SJCRH30 (cell line): Measurements from ENCODE around the gene CDK5R2. TPM values are rescaled to one million over a fixed set of nuclear protein-coding genes. Genes with fewer than 3 reads are reported as not detected.

Experiments
- DNase-seq, 2 experiments: peaks; one replicate each; pipeline ENCODE4 v3.0.0-alpha.2; 2015 to 2020
- H3K27ac ChIP-seq: fragments of 250-450 bp; sonication (Bioruptor Pico); 2 replicates; pipeline ENCODE4 v1.5.1; 2020; ENCODE audit warnings: mild to moderate bottlenecking, moderate library complexity
- H3K27me3 ChIP-seq: fragments of 250-450 bp; sonication (Bioruptor Pico); 2 replicates; pipeline ENCODE4 v1.5.1; 2020; ENCODE audit warnings: mild to moderate bottlenecking, moderate library complexity
- H3K36me3 ChIP-seq: fragments of 250-450 bp; sonication (Bioruptor Pico); 2 replicates; pipeline ENCODE4 v1.5.1; 2020; ENCODE audit warnings: mild to moderate bottlenecking, moderate library complexity
- H3K4me1 ChIP-seq: fragments of 250-450 bp; sonication (Bioruptor Pico); 2 replicates; pipeline ENCODE4 v1.5.1; 2020; ENCODE audit warnings: mild to moderate bottlenecking, moderate library complexity
- H3K4me3 ChIP-seq: fragments of 250-450 bp; sonication (Bioruptor Pico); 2 replicates; pipeline ENCODE4 v1.5.1; 2020; ENCODE audit warnings: mild to moderate bottlenecking, moderate library complexity
- H3K9me3 ChIP-seq: fragments of 250-450 bp; sonication (Bioruptor Pico); replicated peaks from 2 replicates; pipeline ENCODE4 v1.5.1; 2020; ENCODE audit warnings: mild to moderate bottlenecking, moderate library complexity
- total RNA-seq: library from RNA; depleted of rRNA; stranded (reverse); fragments of >200 nt; shearing (Covaris generic); gene quantifications from 2 replicates; pipeline ENCODE4 v1.2.3, GENCODE V29; 2014

The CDK5R2 gene
- total RNA-seq, 1 experiment from 2014 or later, result 0.14 TPM

DNA sequence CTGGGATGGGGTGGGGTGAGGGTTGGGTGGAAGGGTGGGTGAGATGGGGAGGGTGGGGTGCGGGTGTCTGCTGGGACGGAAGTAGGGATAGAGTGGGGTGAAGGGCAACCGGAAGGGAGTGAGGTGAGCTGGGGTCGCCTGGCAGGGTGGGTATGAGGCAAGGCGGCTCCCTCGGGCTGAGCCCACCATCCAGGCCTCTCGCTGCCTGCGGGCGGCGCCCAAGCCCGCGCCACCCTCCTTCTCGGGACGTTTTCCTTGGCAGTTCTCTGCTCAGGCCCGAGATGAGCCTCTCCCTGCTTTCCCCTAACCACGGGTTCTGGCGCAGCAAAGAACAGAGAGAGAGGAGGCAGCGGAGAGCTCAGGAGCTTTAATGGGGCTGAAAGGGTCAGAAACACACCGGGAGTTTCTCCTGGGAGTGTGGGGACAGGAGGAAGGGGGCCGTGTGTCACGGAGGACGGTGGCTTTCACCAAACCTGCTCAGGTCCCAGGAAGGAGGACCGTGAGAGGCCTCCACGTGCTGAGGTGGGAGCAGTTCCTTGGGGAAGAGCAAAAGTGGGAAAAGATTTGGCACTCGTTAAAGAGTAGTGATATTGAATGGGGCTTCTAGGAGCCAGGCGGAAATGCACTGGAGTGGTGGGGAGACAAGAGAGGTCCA lies 21.4 kb downstream of the CDK5R2 start:
- no peak overlapping the region for H3K4me3 ChIP-seq
- no peaks in the 10 kb centered on the region for H3K4me1 ChIP-seq
- no peaks in the 10 kb centered on the region for H3K36me3 ChIP-seq
- no peak overlapping the region for H3K27ac ChIP-seq
- no peaks in the 10 kb centered on the region for H3K9me3 ChIP-seq
- no peaks in the 10 kb centered on the region for H3K27me3 ChIP-seq
- no peak for DNase-seq

GRCh38 chr2:218981390-218981880 lies 22.0 kb downstream of the CDK5R2 start:
- Histone ChIP-seq H3K27me3 (no peaks in the 10 kb centered on the region), H3K36me3 (no peaks in the 10 kb centered on the region), H3K4me3 (no peak overlapping the region), H3K27ac (no peak overlapping the region), H3K4me1 (no peaks in the 10 kb centered on the region), H3K9me3 (no peaks in the 10 kb centered on the region)
- no peak for DNase-seq

DNA sequence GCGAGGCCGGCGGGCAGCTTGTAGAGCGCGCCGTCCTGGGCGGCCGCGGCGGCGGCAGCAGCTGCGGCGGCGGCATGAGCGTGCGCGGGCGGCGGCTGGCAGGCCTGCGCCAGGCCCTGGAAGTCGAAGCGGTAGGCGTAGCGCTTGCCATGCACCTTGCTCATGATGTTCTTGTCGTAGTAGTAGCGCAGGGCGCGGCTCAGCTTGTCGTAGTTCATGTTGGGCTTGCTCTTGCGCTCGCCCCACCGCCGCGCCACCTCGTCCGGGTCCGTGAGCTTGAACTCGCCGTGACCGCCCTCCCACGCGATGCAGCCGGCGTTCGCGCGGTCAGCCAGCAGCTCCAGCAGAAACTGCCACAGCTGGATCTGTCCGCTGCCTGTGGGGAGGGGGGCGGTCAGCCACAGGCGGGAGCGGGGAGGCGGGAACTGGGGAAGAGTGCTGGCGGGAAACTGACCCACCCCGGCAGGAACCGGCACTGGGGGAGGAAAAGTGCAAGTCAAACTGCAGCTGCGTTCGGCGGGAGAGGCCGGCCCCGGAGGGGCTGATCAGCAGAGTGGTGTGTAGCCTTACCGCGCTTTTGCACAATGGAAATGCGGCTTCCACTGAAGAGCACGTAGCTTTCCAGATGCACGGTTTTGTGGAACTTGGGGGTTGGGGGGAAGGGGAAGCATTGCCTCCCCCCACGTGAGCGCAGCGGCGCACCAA lies 22.6 kb downstream of the CDK5R2 start:
- Histone ChIP-seq H3K27ac (no peak overlapping the region), H3K4me1 (no peaks in the 10 kb centered on the region), H3K36me3 (no peaks in the 10 kb centered on the region), H3K9me3 (no peaks in the 10 kb centered on the region), H3K27me3 (no peaks in the 10 kb centered on the region), H3K4me3 (no peak overlapping the region)
- no peak for DNase-seq

- Histone ChIP-seq H3K9me3 (no peaks in the 10 kb centered on the region), H3K36me3 (no peaks in the 10 kb centered on the region), H3K4me1 (no peaks in the 10 kb centered on the region), H3K4me3 (no peak overlapping the region), H3K27ac (no peak overlapping the region), H3K27me3 (no peaks in the 10 kb centered on the region)
- no peak for DNase-seq
These were observed 23.3 kb downstream of the CDK5R2 start for GRCh38 chr2:218982586-218983262.

DNA sequence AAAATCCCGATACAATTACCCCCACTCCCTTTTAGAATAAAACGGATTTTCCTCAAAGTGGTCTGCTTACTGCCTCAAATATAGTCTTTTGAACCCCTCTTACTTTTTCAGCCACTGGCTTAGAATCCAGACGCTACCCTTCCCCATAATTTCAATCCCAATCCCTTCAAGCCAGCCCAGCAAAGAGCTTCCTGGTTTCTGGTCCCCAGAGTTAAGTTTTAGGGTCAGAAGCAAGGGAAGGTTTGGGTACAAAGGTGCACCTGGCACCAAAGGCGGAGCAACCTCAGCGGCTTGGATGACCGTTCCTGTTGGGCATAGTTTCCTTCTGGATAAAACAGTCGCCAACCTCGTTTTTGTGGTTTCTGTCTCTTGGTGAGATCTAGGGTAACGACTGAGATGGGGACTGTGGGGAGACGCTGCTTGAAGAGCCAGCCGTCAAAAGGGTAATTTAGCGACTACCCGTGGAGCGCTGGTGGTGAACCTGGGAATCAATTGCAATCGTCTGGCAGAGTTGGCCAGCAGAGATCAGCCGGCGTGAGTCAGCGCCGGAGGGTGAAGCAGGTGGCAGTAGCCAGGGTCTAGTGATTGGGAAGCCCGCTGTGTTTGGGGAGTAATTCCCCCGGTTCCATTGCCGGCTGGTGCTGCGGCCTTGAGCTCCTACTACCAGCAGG lies 23.9 kb downstream of the CDK5R2 start:
- H3K27me3 ChIP-seq, result no peaks in the 10 kb centered on the region
- no peaks in the 10 kb centered on the region for H3K36me3 ChIP-seq
- no peak for DNase-seq
- H3K4me3 ChIP-seq, result no peak overlapping the region
- no peaks in the 10 kb centered on the region for H3K9me3 ChIP-seq
- no peaks in the 10 kb centered on the region for H3K4me1 ChIP-seq
- no peak overlapping the region for H3K27ac ChIP-seq

DNA sequence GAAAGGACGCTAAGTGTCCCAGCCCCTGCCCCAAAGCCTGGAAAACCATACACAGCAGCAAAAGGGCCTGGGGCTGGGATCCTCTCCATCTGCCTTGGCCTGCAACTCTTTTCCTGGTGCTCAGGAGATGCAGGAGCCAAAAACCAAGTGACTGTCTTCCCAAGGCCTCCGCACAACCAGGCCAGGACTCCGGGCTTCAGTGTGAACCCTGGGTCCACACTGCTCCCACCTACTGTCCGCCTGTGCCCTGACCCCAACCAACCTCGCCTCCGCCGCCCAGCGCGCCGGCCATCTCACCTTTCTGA lies 24.4 kb downstream of the CDK5R2 start:
- DNase-seq, result no peak
- Histone ChIP-seq H3K27me3 (no peaks in the 10 kb centered on the region), H3K36me3 (no peaks in the 10 kb centered on the region), H3K4me3 (no peak overlapping the region), H3K9me3 (no peaks in the 10 kb centered on the region), H3K27ac (no peak overlapping the region), H3K4me1 (no peaks in the 10 kb centered on the region)

- Histone ChIP-seq H3K36me3 (no peaks in the 10 kb centered on the region), H3K9me3 (no peaks in the 10 kb centered on the region), H3K4me3 (no peak overlapping the region), H3K27me3 (no peaks in the 10 kb centered on the region), H3K27ac (no peak overlapping the region), H3K4me1 (no peaks in the 10 kb centered on the region)
- DNase-seq, result no peak
These were observed 25.0 kb downstream of the CDK5R2 start for GRCh38 chr2:218984239-218985020.

DNA sequence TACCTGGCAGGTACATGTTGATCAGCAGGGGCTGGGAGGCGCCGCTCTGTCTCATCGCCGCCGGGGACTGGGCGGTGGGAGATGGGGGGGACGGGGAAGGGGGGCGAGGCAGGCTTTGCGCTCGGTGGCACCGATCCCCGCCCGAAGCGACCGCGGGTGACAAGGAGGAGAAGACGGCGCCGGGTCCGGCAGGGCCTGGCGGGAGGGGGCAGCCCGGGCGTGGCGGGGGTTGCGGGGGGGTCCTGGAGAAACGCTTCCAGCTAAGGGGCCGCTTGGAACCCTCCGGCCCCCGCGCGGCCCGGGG lies 25.5 kb downstream of the CDK5R2 start, which contains the start of gene FEV:
FEV (minus strand) TSS at position 164 of the 304 bp plus-strand sequence; CDS start at position 55, 109 bp downstream.
- no peaks in the 10 kb centered on the region for H3K36me3 ChIP-seq
- no peak for DNase-seq
- no peak within 1 kb of the TSS for H3K27ac ChIP-seq
- H3K9me3 ChIP-seq, result no peaks in the 10 kb centered on the region
- H3K27me3 ChIP-seq, result no peaks in the 10 kb centered on the region
- H3K4me1 ChIP-seq, result no peaks in the 10 kb centered on the region
- no peak within 1 kb of the TSS for H3K4me3 ChIP-seq

GRCh38 chr2:218985325-218986091 lies 26.0 kb downstream of the CDK5R2 start:
- Histone ChIP-seq H3K4me3 (no peak overlapping the region), H3K27ac (no peak overlapping the region), H3K36me3 (no peaks in the 10 kb centered on the region), H3K9me3 (no peaks in the 10 kb centered on the region), H3K4me1 (no peaks in the 10 kb centered on the region), H3K27me3 (no peaks in the 10 kb centered on the region)
- no peak for DNase-seq

DNA sequence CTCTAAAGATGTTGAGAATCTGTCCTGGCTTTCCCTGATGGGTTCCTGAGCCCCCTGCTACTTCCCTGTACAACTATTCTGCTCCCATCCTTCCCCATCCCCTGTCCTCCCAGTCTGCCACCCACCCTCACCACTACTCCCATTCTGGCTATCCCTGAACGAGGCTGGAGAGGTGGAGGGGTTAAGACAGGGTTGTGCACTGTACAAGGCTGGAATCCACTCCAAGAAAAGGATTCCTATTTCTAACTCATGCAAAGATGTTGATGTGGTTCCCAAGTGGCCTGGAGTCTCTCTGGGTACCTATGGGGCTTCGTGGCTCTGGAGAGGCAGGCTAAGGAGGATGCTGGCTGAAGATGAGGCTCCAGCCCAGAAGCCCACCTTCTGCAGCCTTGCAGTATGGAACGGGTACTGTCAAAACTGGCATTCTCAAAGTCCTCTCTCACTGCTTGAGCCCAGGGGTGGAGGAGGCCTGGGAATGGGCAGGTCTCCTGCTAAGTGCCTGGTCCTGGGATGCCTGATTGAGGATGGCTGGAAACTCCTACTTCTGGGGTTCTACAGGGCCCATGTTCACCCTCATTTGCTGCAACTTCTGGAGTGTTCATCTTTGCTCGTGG lies 26.8 kb downstream of the CDK5R2 start:
- H3K4me3 ChIP-seq, result no peak overlapping the region
- DNase-seq, result no peak
- H3K36me3 ChIP-seq, result no peaks in the 10 kb centered on the region
- no peaks in the 10 kb centered on the region for H3K9me3 ChIP-seq
- H3K27ac ChIP-seq, result no peak overlapping the region
- no peaks in the 10 kb centered on the region for H3K27me3 ChIP-seq
- H3K4me1 ChIP-seq, result no peaks in the 10 kb centered on the region

DNA sequence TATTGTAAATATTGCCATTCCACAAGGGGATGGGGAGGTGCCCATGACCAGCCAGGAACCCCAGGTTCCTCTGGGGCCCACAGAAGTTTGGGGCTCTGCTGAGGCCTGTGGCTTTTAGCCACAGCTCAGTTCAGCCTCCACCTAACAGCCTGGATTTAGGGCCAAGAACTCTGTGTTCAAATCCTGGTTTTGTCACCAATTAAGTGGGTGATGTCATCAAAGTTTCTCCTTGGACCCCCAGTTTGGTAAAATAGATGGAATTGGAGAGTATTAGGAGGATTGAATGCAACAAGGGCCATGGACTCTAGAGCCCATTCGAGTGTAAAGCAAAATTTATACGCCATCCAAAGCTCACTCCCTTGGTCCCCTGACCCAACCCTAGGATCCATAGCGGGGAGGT lies 28.7 kb downstream of the CDK5R2 start:
- Histone ChIP-seq H3K9me3 (no peaks in the 10 kb centered on the region), H3K36me3 (no peaks in the 10 kb centered on the region)
- no peak for DNase-seq

GRCh38 chr2:218988650-218989049 lies 29.2 kb downstream of the CDK5R2 start:
- H3K4me3 ChIP-seq, result no peak overlapping the region
- DNase-seq, result no peak
- H3K9me3 ChIP-seq, result no peaks in the 10 kb centered on the region
- no peaks in the 10 kb centered on the region for H3K36me3 ChIP-seq
- no peak overlapping the region for H3K27ac ChIP-seq
- H3K27me3 ChIP-seq, result no peaks in the 10 kb centered on the region
- H3K4me1 ChIP-seq, result no peaks in the 10 kb centered on the region

More for the DNA sequence above, 28.7 kb downstream of the CDK5R2 start:
- Histone ChIP-seq H3K4me3 (no peak overlapping the region), H3K27ac (no peak overlapping the region), H3K4me1 (no peaks in the 10 kb centered on the region), H3K27me3 (no peaks in the 10 kb centered on the region)

- Histone ChIP-seq H3K4me1 (no peaks in the 10 kb centered on the region), H3K27me3 (no peaks in the 10 kb centered on the region), H3K27ac (no peak overlapping the region), H3K9me3 (no peaks in the 10 kb centered on the region), H3K4me3 (no peak overlapping the region), H3K36me3 (no peaks in the 10 kb centered on the region)
- DNase-seq, result no peak
These were observed 30.6 kb downstream of the CDK5R2 start for GRCh38 chr2:218990052-218990451.

DNA sequence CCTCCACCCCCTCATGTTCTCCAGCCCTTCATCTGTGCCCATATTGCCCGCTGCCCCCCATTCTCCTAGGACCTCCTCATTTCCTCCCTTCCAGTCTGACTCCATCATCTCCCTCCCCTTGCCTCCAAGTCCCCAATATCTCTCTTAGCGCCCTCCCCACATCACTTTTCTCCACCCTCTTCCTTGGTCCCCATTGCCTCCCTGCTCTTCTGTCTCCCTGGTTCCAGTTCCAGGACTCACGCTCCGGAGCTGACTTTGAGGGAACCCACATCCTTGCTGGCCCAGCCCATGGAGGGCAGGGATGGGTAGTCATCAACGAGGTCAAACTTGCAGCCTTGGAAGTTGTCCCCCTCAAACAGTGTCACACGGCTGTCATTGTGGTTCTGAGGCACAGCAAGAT lies 31.1 kb downstream of the CDK5R2 start:
- DNase-seq, result no peak
- Histone ChIP-seq H3K27ac (no peak overlapping the region), H3K27me3 (no peaks in the 10 kb centered on the region), H3K4me3 (no peak overlapping the region), H3K4me1 (no peaks in the 10 kb centered on the region), H3K36me3 (no peaks in the 10 kb centered on the region), H3K9me3 (no peaks in the 10 kb centered on the region)
